ENCODE results near the gene KCTD19.

GRCh38 chr16:67245186-67245585, 81.4 kb downstream of the KCTD19 start:
- TF ChIP-seq CREB5 (CRISPR knock-in tag; IDR thresholded peaks at IDR 0.05; ENCODE audit: low read depth) (no peak), RARB (CRISPR knock-in tag; IDR thresholded peaks at IDR 0.05) (no peak), ZNF8 (CRISPR knock-in tag; IDR thresholded peaks at IDR 0.05) (no peak), CSRNP3 (CRISPR knock-in tag; IDR thresholded peaks at IDR 0.05) (no peak), ZC3H10 (CRISPR knock-in tag; IDR thresholded peaks at IDR 0.05) (no peak)

Data from SK-N-SH treated with all-trans-retinoic acid at 6 μM for 48 hours (cell line).